Measurements from ENCODE around the gene CWC27.
"Not testable (repeated sequence)": the region's sequence is repeated elsewhere in the genome, so short reads cannot be mapped to it uniquely, and the experiment has no call there.

The CWC27 gene

DNA sequence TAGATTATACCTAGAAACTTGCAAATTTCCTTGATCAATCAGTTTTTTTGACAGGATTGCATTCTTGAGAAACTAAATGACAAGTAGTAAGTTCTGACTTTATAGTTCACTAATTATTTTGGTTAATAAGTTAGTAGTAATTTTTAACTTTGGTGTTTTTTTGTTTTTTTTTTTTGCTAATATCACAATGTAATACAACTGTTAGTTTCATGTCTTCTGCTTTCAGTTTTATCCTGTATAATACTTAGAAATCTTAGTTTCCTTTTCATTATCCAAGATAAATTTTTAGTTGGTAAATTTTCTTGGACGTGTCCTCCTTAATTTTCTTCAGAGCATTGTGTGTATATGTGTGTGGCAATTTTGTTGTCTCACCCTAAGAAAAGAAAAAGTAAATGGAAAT lies 57.8 kb downstream of the CWC27 start:
- no peaks in the 10 kb centered on the region for H3K27me3 ChIP-seq (ENCODE audit: insufficient read depth, poor library complexity, severe bottlenecking)
- TF ChIP-seq GABPA (IDR thresholded peaks at IDR 0.05; ENCODE audit: low read depth): no peak
- TF ChIP-seq, protein P1, sequence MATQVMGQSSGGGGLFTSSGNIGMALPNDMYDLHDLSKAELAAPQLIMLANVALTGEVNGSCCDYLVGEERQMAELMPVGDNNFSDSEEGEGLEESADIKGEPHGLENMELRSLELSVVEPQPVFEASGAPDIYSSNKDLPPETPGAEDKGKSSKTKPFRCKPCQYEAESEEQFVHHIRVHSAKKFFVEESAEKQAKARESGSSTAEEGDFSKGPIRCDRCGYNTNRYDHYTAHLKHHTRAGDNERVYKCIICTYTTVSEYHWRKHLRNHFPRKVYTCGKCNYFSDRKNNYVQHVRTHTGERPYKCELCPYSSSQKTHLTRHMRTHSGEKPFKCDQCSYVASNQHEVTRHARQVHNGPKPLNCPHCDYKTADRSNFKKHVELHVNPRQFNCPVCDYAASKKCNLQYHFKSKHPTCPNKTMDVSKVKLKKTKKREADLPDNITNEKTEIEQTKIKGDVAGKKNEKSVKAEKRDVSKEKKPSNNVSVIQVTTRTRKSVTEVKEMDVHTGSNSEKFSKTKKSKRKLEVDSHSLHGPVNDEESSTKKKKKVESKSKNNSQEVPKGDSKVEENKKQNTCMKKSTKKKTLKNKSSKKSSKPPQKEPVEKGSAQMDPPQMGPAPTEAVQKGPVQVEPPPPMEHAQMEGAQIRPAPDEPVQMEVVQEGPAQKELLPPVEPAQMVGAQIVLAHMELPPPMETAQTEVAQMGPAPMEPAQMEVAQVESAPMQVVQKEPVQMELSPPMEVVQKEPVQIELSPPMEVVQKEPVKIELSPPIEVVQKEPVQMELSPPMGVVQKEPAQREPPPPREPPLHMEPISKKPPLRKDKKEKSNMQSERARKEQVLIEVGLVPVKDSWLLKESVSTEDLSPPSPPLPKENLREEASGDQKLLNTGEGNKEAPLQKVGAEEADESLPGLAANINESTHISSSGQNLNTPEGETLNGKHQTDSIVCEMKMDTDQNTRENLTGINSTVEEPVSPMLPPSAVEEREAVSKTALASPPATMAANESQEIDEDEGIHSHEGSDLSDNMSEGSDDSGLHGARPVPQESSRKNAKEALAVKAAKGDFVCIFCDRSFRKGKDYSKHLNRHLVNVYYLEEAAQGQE (IDR thresholded peaks at IDR 0.05; ENCODE audit: insufficient replicate concordance, low read depth): no peak
- TF ChIP-seq SPI1 (IDR thresholded peaks at IDR 0.05; ENCODE audit: borderline replicate concordance, low read depth): no peak
- TF ChIP-seq, protein P2, sequence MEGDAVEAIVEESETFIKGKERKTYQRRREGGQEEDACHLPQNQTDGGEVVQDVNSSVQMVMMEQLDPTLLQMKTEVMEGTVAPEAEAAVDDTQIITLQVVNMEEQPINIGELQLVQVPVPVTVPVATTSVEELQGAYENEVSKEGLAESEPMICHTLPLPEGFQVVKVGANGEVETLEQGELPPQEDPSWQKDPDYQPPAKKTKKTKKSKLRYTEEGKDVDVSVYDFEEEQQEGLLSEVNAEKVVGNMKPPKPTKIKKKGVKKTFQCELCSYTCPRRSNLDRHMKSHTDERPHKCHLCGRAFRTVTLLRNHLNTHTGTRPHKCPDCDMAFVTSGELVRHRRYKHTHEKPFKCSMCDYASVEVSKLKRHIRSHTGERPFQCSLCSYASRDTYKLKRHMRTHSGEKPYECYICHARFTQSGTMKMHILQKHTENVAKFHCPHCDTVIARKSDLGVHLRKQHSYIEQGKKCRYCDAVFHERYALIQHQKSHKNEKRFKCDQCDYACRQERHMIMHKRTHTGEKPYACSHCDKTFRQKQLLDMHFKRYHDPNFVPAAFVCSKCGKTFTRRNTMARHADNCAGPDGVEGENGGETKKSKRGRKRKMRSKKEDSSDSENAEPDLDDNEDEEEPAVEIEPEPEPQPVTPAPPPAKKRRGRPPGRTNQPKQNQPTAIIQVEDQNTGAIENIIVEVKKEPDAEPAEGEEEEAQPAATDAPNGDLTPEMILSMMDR (IDR thresholded peaks at IDR 0.05; ENCODE audit: insufficient read depth, low read length): no peak
- no peak for TF ChIP-seq POLR2AphosphoS5 (IDR thresholded peaks at IDR 0.05; ENCODE audit: low read depth)
- DNase-seq (ENCODE audit: low read depth in 1 of 2, low spot score in 1 of 2): no peak
- no peak overlapping the region for H3K4me3 ChIP-seq (replicated peaks; ENCODE audit: insufficient read depth, low read length)
- no peak overlapping the region for H3K27ac ChIP-seq (replicated peaks)

DNA sequence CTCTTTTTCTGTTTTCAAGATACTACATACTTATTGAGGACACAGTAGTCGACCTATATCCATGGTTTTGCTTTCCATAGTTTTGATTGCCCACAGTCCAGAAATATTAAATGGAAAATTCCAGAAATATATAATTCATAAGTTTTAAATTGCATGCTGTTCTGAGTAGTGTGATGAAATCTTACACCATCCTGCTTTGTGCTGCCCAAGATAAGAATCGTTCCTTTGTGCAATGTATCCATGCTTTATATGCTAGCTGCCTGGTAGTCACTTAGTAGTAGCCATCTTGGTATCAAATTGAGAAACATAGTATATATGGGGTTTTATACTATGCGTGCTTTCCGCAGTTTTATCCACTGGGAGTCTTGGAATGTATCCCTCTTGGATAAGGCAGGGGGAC lies 59.0 kb downstream of the CWC27 start:
- no peak overlapping the region for H3K27ac ChIP-seq (replicated peaks)
- no peaks in the 10 kb centered on the region for H3K27me3 ChIP-seq (ENCODE audit: insufficient read depth, poor library complexity, severe bottlenecking)
- TF ChIP-seq SPI1 (IDR thresholded peaks at IDR 0.05; ENCODE audit: borderline replicate concordance, low read depth) (no peak), POLR2AphosphoS5 (IDR thresholded peaks at IDR 0.05; ENCODE audit: low read depth) (no peak)
- TF ChIP-seq, protein P2 (IDR thresholded peaks at IDR 0.05; ENCODE audit: insufficient read depth, low read length): no peak

DNA sequence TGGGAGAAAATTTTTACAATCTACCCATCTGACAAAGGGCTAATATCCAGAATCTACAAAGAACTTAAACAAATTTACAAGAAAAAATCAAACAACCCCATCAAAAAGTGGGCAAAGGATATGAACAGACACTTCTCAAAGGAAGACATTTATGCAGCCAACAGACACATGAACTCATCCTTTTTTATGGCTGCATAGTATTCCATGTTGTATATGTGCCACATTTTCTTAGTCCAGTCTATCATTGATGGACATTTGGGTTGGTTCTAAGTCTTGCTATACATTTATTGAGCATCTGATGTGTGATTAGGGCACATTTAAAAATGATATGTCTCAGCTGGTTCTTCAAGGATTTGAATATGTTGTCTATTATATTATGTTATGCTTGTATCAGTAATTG lies 61.9 kb downstream of the CWC27 start:
- DNase-seq (ENCODE audit: low read depth in 1 of 2, low spot score in 1 of 2); H3K27me3 ChIP-seq (ENCODE audit: insufficient read depth, poor library complexity, severe bottlenecking); H3K4me3 ChIP-seq (replicated peaks; ENCODE audit: insufficient read depth, low read length); H3K27ac ChIP-seq (replicated peaks): not testable (repeated sequence)

More for the DNA sequence above, 59.0 kb downstream of the CWC27 start:
- no peak for DNase-seq (ENCODE audit: low read depth in 1 of 2, low spot score in 1 of 2)
- no peak overlapping the region for H3K4me3 ChIP-seq (replicated peaks; ENCODE audit: insufficient read depth, low read length)

DNA sequence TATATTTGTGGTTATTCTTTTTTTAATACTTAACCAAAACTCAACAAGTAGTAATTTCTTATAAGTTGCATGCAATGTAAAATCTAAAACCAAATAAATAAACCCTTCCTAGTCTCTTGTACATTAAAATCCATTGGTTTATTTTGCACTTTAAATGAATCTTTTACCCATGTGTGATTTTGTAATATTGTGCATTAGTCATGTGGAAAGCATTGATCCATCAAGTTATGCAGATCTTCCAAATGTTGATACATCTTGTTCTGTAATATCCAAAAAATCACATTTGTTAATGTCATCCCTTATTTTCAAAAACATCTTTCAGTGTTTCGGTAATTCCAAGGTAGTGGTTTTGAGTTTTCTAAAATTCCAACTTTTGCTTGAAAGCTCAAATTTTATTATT lies 63.3 kb downstream of the CWC27 start:
- Histone ChIP-seq H3K27me3 (ENCODE audit: insufficient read depth, poor library complexity, severe bottlenecking) (no peaks in the 10 kb centered on the region), H3K27ac (replicated peaks) (no peak overlapping the region), H3K4me3 (replicated peaks; ENCODE audit: insufficient read depth, low read length) (no peak overlapping the region)
- DNase-seq (ENCODE audit: low read depth in 1 of 2, low spot score in 1 of 2): no peak
- TF ChIP-seq POLR2AphosphoS5 (IDR thresholded peaks at IDR 0.05; ENCODE audit: low read depth): no peak
- TF ChIP-seq, protein P2 (IDR thresholded peaks at IDR 0.05; ENCODE audit: insufficient read depth, low read length): no peak
- no peak for TF ChIP-seq GABPA (IDR thresholded peaks at IDR 0.05; ENCODE audit: low read depth)
- TF ChIP-seq SPI1 (IDR thresholded peaks at IDR 0.05; ENCODE audit: borderline replicate concordance, low read depth): no peak
- TF ChIP-seq, protein P1 (IDR thresholded peaks at IDR 0.05; ENCODE audit: insufficient replicate concordance, low read depth): no peak
